NCI-H146 treated with DMSO at 0.1 percent for 48 hours (cell line): ENCODE data around the gene ZNF584.

Experiments used
- DNase-seq: peaks from one replicate; lab custom pipeline; 2025; ENCODE audit not compliant: unreplicated experiment; lab: John Stamatoyannopoulos, UW

Gene ZNF584

GRCh38 chr19:58385891-58386575, 22.4 kb upstream of the ZNF584 start:
- DNase-seq: no peak

DNA sequence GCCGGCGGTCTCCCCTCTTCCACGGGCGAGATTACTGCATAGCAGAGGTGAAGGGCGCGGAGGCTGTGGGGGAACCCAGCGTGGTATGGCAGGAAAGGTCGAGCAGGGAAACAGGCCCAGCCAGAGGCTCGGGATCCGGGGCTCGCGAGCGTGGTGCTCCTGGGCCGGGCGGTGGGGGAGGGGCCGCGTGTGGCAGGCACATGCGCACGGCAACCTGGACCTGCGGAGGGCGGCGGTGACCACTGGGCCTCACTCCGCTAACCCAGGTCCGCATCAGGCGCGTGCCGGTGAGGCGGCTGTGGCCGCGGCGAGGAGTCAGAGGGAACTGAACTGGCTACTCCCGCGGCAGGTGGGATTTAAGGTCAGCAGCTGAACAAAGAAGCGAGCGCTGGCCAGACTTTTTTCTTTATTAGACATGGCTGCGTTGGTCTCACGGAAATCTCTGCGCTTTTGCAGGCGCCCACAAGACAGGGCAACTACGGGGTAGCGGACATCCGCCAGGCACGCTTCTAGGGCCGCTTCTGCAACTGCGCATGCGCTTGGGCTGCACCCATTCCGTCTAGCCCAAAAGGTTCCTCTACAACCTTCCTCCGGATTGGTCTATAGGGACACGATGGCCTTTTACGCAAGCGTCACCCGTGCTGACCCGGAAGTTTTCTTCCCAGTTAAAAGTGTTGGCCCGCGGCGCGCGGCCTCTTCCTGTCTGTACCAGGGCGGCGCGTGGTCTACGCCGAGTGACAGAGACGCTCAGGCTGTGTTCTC, 21.7 kb upstream of the ZNF584 start, which contains the start of gene RPS5:
RPS5 (plus strand) TSS at position 694 of the 762 bp plus-strand sequence. CDS start 869 bp downstream, outside the sequence.
- peak; percentile 98 for DNase-seq

DNA sequence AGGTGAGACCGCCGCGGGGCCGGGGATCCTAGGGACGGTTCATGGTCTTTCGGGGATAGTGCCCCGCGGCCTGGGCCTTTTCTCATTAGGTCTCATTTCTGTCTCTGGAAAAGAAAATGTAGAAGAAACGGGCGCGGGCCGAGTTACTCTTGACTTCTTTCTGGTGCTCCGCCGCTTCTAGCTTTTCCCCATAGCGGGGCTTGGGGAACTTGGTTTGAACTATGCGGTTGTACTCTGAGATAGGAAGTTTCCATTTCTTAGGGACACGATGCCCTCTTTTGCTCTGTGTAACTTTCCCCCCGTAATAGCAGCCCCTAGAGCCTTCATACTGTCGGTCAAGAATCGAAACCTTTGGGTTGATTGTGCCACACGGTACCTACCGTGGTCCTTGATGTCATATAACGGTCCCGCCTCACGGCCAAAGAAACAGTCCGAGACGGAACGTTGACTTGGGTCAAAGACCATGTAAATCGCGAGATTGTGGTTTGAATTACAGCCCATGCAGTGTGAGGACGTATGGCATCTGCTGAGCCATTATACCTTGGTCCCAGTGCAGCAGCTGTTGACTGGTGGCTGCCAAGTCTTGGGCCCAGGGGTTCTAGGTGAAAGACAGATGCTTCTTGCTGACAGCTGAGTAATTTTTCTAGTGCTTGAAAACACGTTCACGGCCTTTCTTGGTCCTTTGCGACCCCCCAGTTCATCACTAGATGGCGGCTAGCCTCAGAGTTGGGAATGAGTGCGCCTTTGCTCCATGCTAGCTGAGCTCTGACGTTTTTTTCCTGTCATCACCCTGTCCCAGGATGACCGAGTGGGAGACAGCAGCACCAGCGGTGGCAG, 20.9 kb upstream of the ZNF584 start:
- no peak for DNase-seq

GRCh38 chr19:58388175-58388526, 20.3 kb upstream of the ZNF584 start:
- DNase-seq: no peak

DNA sequence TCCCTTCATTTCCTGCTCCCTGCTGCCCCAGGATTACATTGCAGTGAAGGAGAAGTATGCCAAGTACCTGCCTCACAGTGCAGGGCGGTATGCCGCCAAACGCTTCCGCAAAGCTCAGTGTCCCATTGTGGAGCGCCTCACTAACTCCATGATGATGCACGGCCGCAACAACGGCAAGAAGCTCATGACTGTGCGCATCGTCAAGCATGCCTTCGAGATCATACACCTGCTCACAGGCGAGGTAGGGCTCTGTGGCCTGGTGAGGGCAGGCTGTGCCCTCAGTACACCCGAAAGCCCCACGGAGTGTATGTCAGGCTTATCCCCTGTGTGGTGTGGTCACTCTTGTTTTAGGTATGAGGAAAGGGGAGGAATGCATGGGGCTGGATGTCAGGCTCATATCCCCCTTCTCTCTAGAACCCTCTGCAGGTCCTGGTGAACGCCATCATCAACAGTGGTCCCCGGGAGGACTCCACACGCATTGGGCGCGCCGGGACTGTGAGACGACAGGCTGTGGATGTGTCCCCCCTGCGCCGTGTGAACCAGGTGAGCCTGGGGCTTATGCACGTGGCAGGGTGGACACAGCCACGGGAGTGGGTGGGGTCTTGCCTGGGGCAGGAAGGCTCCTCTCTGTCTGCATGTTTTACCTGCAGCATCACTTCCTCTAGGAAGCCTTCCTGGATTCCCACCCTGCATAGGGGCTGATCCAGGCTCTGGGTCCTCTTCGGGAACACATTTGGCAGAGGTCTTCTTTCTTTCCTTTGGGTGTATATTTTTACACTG, 15.3 kb upstream of the ZNF584 start:
- no peak for DNase-seq

DNA sequence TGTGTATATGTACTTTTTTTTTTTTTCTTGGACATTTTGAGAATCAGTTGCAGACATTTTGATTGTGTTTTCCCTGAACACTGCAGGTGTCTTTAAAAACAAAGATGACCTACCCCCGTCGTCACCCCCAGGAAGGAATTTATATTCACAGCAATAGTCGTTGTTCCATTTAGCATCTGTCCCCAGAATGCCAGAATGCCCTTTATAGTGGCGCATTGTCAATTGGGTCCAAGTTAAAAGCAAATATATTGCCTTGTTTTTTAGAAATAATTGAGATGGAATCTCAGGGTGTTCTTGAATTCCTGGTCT, 14.8 kb upstream of the ZNF584 start:
- no peak for DNase-seq

- DNase-seq: no peak
These were observed 13.6 kb upstream of the ZNF584 start for GRCh38 chr19:58394821-58395219.

- DNase-seq: no peak
These were observed 13.1 kb upstream of the ZNF584 start, which contains the start of gene RNF225 for GRCh38 chr19:58395220-58395978. RNF225 (plus strand) TSS chr19:58395656; CDS start chr19:58396090, 434 bp downstream.

- no peak for DNase-seq
These were observed 12.3 kb upstream of the ZNF584 start for GRCh38 chr19:58395979-58396627.

DNA sequence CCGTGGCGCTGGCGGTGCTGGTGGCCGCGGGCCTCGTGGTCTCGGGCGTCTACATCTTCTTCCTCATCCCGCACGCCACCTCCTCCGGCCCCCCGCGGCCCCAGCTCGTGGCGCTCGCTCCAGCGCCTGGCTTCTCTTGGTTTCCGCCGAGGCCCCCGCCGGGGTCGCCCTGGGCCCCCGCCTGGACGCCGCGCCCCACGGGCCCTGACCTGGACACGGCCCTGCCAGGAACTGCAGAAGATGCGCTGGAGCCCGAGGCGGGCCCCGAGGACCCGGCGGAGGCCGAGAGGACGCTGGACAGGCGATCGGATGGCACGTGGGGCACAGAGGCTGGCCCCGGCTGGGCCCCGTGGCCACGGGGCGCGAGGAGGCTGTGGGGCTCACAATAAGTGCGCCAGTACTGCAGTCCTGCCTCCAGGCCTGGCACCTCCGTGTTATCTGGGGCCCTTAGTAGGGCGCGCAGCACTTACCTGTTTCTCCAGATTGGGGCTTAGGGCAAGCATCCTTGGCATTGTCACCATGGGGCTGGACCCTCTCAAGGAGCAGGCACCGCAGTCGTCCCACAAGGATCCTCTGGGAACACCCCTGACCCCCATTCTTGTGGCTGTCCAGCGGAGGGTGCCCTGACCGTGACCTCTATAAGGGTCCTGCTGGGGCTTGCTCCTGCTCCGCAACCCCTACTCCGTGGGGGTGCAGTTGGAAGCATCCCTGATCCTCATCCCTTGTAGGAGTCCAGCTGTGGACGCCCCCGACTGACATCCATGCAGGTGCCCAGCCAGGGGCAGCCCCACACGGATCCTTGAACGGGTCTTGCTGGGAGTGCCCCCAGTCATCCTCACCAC, 11.5 kb upstream of the ZNF584 start:
- DNase-seq: no peak

DNA sequence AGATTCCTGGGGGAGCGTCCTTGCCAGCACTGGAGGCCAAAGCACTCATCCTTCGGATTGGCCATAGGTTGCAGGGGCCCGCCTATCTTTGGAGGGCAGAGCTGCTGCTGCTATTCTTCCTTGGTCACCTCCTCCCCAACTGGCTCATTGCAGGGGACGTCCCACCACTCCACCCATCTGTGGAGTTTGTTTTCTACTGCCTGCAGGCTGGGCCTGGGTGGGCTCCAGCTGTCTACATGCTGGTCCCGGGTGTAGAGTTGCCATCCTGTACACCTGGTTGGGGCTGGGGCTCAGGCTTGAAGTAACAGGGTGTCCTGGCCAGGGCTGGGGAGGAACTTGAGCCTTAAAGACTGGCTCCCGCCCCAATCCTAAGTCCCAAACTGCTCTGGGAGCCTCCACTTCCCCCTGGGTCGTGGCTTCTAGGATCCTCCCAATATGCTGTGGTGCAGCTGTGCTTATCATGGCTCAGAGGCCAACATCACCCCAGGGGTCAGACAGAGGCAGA, 10.9 kb upstream of the ZNF584 start:
- DNase-seq: no peak

- no peak for DNase-seq
These were observed 10.4 kb upstream of the ZNF584 start for GRCh38 chr19:58398087-58398486.

- no peak for DNase-seq
These were observed 9.9 kb upstream of the ZNF584 start for GRCh38 chr19:58398545-58398944.

DNA sequence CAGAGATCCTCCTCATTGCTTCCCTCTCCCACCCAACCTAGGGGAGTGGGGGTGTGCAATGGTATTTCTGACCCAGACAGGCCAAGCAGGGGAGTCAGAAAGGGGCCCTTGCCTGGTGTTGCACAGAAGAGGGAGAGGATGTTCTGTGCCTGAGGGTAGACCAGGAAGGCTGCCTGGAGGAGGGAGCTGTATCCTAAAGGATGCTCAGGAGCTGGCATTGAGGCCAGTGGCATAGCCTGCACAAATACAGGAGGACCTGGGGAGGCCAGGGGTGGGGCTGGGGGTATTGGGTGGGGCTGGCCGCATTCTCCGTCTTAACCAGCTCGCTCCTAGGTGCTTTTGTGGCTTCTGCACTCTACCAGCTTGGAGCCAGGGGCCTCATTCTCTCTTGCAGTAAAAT, 8.5 kb upstream of the ZNF584 start:
- no peak for DNase-seq

GRCh38 chr19:58400316-58400915, 8.0 kb upstream of the ZNF584 start:
- DNase-seq: no peak

- peak; percentile 97 for DNase-seq
These were observed 7.3 kb upstream of the ZNF584 start for GRCh38 chr19:58400916-58401839.

- DNase-seq: no peak
These were observed 6.5 kb upstream of the ZNF584 start for GRCh38 chr19:58401840-58402421.
